ENCODE data around the gene OR14J1. TPM values are rescaled to one million over a fixed set of nuclear protein-coding genes. Genes with fewer than 3 reads are reported as not detected.
"Not testable (repeated sequence)": the region's sequence is repeated elsewhere in the genome, so short reads cannot be mapped to it uniquely, and the experiment has no call there.

Gene OR14J1
- total RNA-seq (ENCODE audit: insufficient read depth, low replicate concordance): 1.4 TPM

- DNase-seq (ENCODE audit: low spot score): no peak
Observed at GRCh38 chr6:29301316-29301715, at the start of gene OR14J1. Gene OR14J1 (plus strand): TSS chr6:29301701. CDS start chr6:29306690, 4,989 bp downstream.

- DNase-seq (ENCODE audit: low spot score): no peak
Observed at GRCh38 chr6:29251736-29252135, 49.8 kb upstream of the OR14J1 start.

- DNase-seq (ENCODE audit: low spot score): no peak
Observed at GRCh38 chr6:29255530-29255929, 46.0 kb upstream of the OR14J1 start.

GRCh38 chr6:29259721-29260120 is 41.8 kb upstream of the OR14J1 start:
- DNase-seq (ENCODE audit: low spot score): no peak

GRCh38 chr6:29263001-29263400 is 38.5 kb upstream of the OR14J1 start:
- DNase-seq (ENCODE audit: low spot score): no peak

GRCh38 chr6:29294499-29294914 is 7.0 kb upstream of the OR14J1 start:
- DNase-seq (ENCODE audit: low spot score): no peak

GRCh38 chr6:29295181-29295585 is 6.3 kb upstream of the OR14J1 start:
- DNase-seq (ENCODE audit: low spot score): no peak

- no peak for DNase-seq (ENCODE audit: low spot score)
Observed at GRCh38 chr6:29295623-29296022, 5.9 kb upstream of the OR14J1 start.

- no peak for DNase-seq (ENCODE audit: low spot score)
Observed at GRCh38 chr6:29319931-29320330, 18.4 kb downstream of the OR14J1 start.

GRCh38 chr6:29323332-29323731 is 21.8 kb downstream of the OR14J1 start:
- not testable (repeated sequence) for DNase-seq (ENCODE audit: low spot score)

- DNase-seq (ENCODE audit: low spot score): no peak
Observed at GRCh38 chr6:29325777-29326176, 24.3 kb downstream of the OR14J1 start.

- DNase-seq (ENCODE audit: low spot score): no peak
Observed at GRCh38 chr6:29332676-29333075, 31.2 kb downstream of the OR14J1 start.

GRCh38 chr6:29336269-29336668 is 34.8 kb downstream of the OR14J1 start:
- DNase-seq (ENCODE audit: low spot score): no peak

- DNase-seq (ENCODE audit: low spot score): no peak
Observed at GRCh38 chr6:29345380-29345779, 43.9 kb downstream of the OR14J1 start.

- not testable (repeated sequence) for DNase-seq (ENCODE audit: low spot score)
Observed at GRCh38 chr6:29349348-29349747, 47.8 kb downstream of the OR14J1 start.

- no peak for DNase-seq (ENCODE audit: low spot score)
Observed at GRCh38 chr6:29354980-29355379, 53.5 kb downstream of the OR14J1 start.

GRCh38 chr6:29355603-29356002 is 54.1 kb downstream of the OR14J1 start:
- DNase-seq (ENCODE audit: low spot score): no peak

Other genes with a start within 250 kb of the OR14J1 start
- not detected for gene OR2B3, start 214.4 kb upstream of the OR14J1 start, total RNA-seq (ENCODE audit: insufficient read depth, low replicate concordance)
- gene OR2J1, start 202.2 kb upstream of the OR14J1 start, total RNA-seq (ENCODE audit: insufficient read depth, low replicate concordance): 5.1 TPM
- gene OR2J3, start 193.6 kb upstream of the OR14J1 start, total RNA-seq (ENCODE audit: insufficient read depth, low replicate concordance): 3.1 TPM
- gene OR2J2, start 130.8 kb upstream of the OR14J1 start, total RNA-seq (ENCODE audit: insufficient read depth, low replicate concordance): 2.9 TPM
- 9.1 TPM for gene OR5V1, start 67.2 kb downstream of the OR14J1 start, total RNA-seq (ENCODE audit: insufficient read depth, low replicate concordance)
- gene OR12D3, start 73.6 kb downstream of the OR14J1 start, total RNA-seq (ENCODE audit: insufficient read depth, low replicate concordance): 3.6 TPM
- gene OR12D2, start 93.9 kb downstream of the OR14J1 start, total RNA-seq (ENCODE audit: insufficient read depth, low replicate concordance): not detected
- gene OR12D1, start 113.2 kb downstream of the OR14J1 start, total RNA-seq (ENCODE audit: insufficient read depth, low replicate concordance): 1.7 TPM
- 3.1 TPM for gene OR10C1, start 137.6 kb downstream of the OR14J1 start, total RNA-seq (ENCODE audit: insufficient read depth, low replicate concordance)
- gene OR11A1, start 155.4 kb downstream of the OR14J1 start, total RNA-seq (ENCODE audit: insufficient read depth, low replicate concordance): 4.8 TPM
- gene OR2H1, start 155.5 kb downstream of the OR14J1 start, total RNA-seq (ENCODE audit: insufficient read depth, low replicate concordance): 1.2 TPM
- gene MAS1L, start 186.3 kb downstream of the OR14J1 start, total RNA-seq (ENCODE audit: insufficient read depth, low replicate concordance): 1.4 TPM